T-helper 17 cell (primary cell): Measurements from ENCODE around the gene CCL11. TPM values are rescaled to one million over a fixed set of nuclear protein-coding genes. Genes with fewer than 3 reads are reported as not detected.

Source experiments
- ATAC-seq: fragments of 150-1000 bp; cut with Tn5 transposase; 2 replicates; pipeline ENCODE4 v1.10.0; 2021; ENCODE audit warnings: mild to moderate bottlenecking, moderate library complexity
- DNase-seq, 3 donors: peaks; one replicate each; pipeline versions ENCODE4 v3.0.0 to v3.0.0-alpha.2; 2020 to 2021
- H3K9me3 ChIP-seq: one replicate; pipeline ENCODE4 v1.7.0; 2013; ENCODE audit warnings: low read length, mild to moderate bottlenecking; ENCODE audit not compliant: control insufficient read depth, poor library complexity, severe bottlenecking
- H3K27ac Mint-ChIP-seq: one replicate; pipeline ENCODE4 v1.8.0; 2022; ENCODE audit warnings: mild to moderate bottlenecking, moderate library complexity, mixed read lengths
- H3K27me3 Mint-ChIP-seq: one replicate; pipeline ENCODE4 v1.8.0; 2022; ENCODE audit warnings: mixed read lengths
- H3K36me3 Mint-ChIP-seq: one replicate; pipeline ENCODE4 v1.8.0; 2022; ENCODE audit warnings: low read depth, mixed read lengths
- H3K4me1 Mint-ChIP-seq: one replicate; pipeline ENCODE4 v1.8.0; 2022; ENCODE audit warnings: mild to moderate bottlenecking, mixed read lengths
- H3K4me3 Mint-ChIP-seq: one replicate; pipeline ENCODE4 v1.8.0; 2022; ENCODE audit warnings: mild to moderate bottlenecking, moderate library complexity, mixed read lengths
- total RNA-seq, 4 donors: library from RNA in 2 of 4; stranded (reverse) in 2 of 4; gene quantifications; one replicate each; pipeline ENCODE4 v1.2.3 and lab custom pipeline; 2022 to 2026

Gene CCL11
- total RNA-seq, 2 donors from 2014 or later: not detected

GRCh38 chr17:34337701-34338100 is 52.2 kb downstream of the CCL11 start:
- no peaks in the 10 kb centered on the region for H3K9me3 ChIP-seq
- ATAC-seq (no peak), DNase-seq (no peak)
- no peak overlapping the region for H3K27ac Mint-ChIP-seq
- H3K36me3 Mint-ChIP-seq: no peaks in the 10 kb centered on the region
- H3K27me3 Mint-ChIP-seq: peaks cover 44% of the 10 kb centered on the region
- H3K4me1 Mint-ChIP-seq: no peaks in the 10 kb centered on the region
- no peak overlapping the region for H3K4me3 Mint-ChIP-seq

Other genes starting within 250 kb of the CCL11 start
- not detected for gene CCL2, start 30.5 kb upstream of the CCL11 start, total RNA-seq
- not detected for gene CCL7, start 15.5 kb upstream of the CCL11 start, total RNA-seq
- gene CCL8, start 33.7 kb downstream of the CCL11 start, total RNA-seq: not detected
- gene CCL13, start 70.7 kb downstream of the CCL11 start, total RNA-seq: not detected
- gene CCL1, start 77.5 kb downstream of the CCL11 start, total RNA-seq: not detected